Panc1 (cell line): ENCODE results near the gene SMIM21. TPM values are rescaled to one million over a fixed set of nuclear protein-coding genes. Genes with fewer than 3 reads are reported as not detected.

ENCODE experiments used
- ATAC-seq: fragments of 200-7000 bp; cut with Tn5 transposase; 2 replicates; pipeline ENCODE4 v1.9.1; 2020; ENCODE audit warnings: mild to moderate bottlenecking, moderate library complexity
- BruUV-seq: library from RNA; stranded (reverse); fragments of 400-500 nt; replicated peaks from 2 replicates; lab custom pipeline; 2021; lab: Mats Ljungman, UMichigan
- CTCF ChIA-PET: fragments of 300-600 bp; sonication (Branson Sonifier 250); formaldehyde crosslinking; loops from one replicate; lab custom pipeline; 2022; ENCODE audit warnings: antibody characterized with exemption; lab: Charles Lee
- POLR2A ChIA-PET: fragments of 300-600 bp; sonication (Branson Sonifier 250); formaldehyde crosslinking; loops from one replicate; lab custom pipeline; 2022; ENCODE audit warnings: antibody characterized with exemption; lab: Charles Lee
- DNase-seq: peaks from one replicate; pipeline ENCODE4 v3.0.0-alpha.2; 2010; ENCODE audit warnings: low read depth, low spot score
- H3K27ac ChIP-seq: 2 replicates; pipeline ENCODE4 v1.5.1; 2011; ENCODE audit warnings: mild to moderate bottlenecking, low read length, inconsistent platforms
- H3K27me3 ChIP-seq: fragments of 200-500 bp; sonication (Bioruptor generic); 2 replicates; pipeline ENCODE4 v1.6.0; 2014; ENCODE audit warnings: low read length, inconsistent platforms; ENCODE audit not compliant: control insufficient read depth, insufficient read depth
- H3K36me3 ChIP-seq: fragments of 200-500 bp; sonication (Bioruptor generic); 2 replicates; pipeline ENCODE4 v1.5.1; 2014; ENCODE audit warnings: inconsistent platforms, mild to moderate bottlenecking, low read length, moderate library complexity; ENCODE audit not compliant: control insufficient read depth, insufficient read depth
- H3K4me1 ChIP-seq: 2 replicates; pipeline ENCODE4 v1.5.1; 2011; ENCODE audit warnings: inconsistent platforms, mild to moderate bottlenecking, low read length, moderate library complexity; ENCODE audit not compliant: control insufficient read depth, insufficient read depth
- H3K4me3 ChIP-seq, 2 experiments: 2 replicates each; pipeline ENCODE4 v1.5.1; 2011 to 2012; ENCODE audit warnings: low read depth in 2 of 2, low read length in 2 of 2, mild to moderate bottlenecking in 2 of 2, inconsistent platforms in 1 of 2, moderate library complexity in 1 of 2
- H3K9me3 ChIP-seq: fragments of 200-500 bp; sonication (Bioruptor generic); 2 replicates; pipeline ENCODE4 v1.5.1; 2014; ENCODE audit warnings: low read depth, mild to moderate bottlenecking, inconsistent platforms, low read length, moderate library complexity; ENCODE audit not compliant: control insufficient read depth, insufficient read depth
- POLR2AphosphoS5 ChIP-seq: IDR thresholded peaks from 2 replicates; pipeline ENCODE4 v1.6.1; 2012; ENCODE audit warnings: mild to moderate bottlenecking, low read depth, low read length, moderate library complexity
- SIN3A ChIP-seq: IDR thresholded peaks from 2 replicates; pipeline ENCODE4 v1.6.1; 2012; ENCODE audit warnings: low read depth, mild to moderate bottlenecking, low read length, moderate library complexity, borderline replicate concordance; ENCODE audit not compliant: insufficient read depth
- TCF7L2 ChIP-seq: IDR thresholded peaks from 2 replicates; pipeline ENCODE4 v1.6.1; 2011; ENCODE audit warnings: mild to moderate bottlenecking, low read depth, low read length, inconsistent platforms
- in situ Hi-C: cut with HindIII; loops from 2 replicates; pipeline ENCODE4 v1.10.0; 2016; ENCODE audit warnings: low sequenced_read_pairs, low pct_unique_long_range_greater_than_20kb
- intact Hi-C: fragments of 100-400 bp; cut with micrococcal nuclease; formaldehyde crosslinking; loops from one replicate; pipeline ENCODE4 v1.10.0; 2022; ENCODE audit not compliant: unreplicated experiment
- total RNA-seq: library from RNA; stranded (reverse); gene quantifications from one replicate; pipeline ENCODE4 v1.2.1, GENCODE V29; 2021; ENCODE audit not compliant: unreplicated experiment
- TF ChIP-seq, protein P1 (sequence below), 2 experiments: IDR thresholded peaks; 2 replicates each; pipeline ENCODE4 v1.6.1; 2011 to 2012; ENCODE audit warnings: low read depth in 2 of 2, control low read depth in 1 of 2, low read length in 1 of 2, mild to moderate bottlenecking in 1 of 2, moderate library complexity in 1 of 2; ENCODE audit not compliant: insufficient read depth in 1 of 2
- TF ChIP-seq, protein P2 (sequence below): fragments of 450-650 bp; IDR thresholded peaks from 2 replicates; pipeline ENCODE4 v1.5.1; 2017; ENCODE audit warnings: mild to moderate bottlenecking

SMIM21 gene
- total RNA-seq, 1 experiment from 2014 or later = not detected

DNA sequence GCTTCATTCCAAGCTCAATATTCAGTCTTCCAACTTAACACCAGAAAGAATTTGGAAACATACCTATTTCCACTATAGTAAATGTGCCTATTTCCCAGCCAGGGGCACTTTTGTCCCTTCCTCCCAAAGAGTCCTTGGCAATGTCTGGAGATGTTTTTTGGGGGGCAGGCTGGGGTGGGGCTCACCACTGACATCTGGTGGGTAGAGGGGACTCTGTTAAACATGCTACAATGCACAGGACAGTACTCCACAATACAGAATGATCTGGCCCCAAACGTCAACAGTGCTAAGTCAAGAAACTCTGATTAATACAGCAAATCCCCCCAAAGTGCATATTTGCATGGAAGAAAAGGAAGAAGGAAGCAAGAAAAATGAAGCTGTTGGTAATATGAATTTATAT, 61.7 kb downstream of the SMIM21 start:
- H3K27me3 ChIP-seq = no peaks in the 10 kb centered on the region
- ChIA-PET CTCF (no interaction called here), POLR2A (no interaction called here)
- H3K27ac ChIP-seq = no peak overlapping the region
- H3K4me3 ChIP-seq = no peak overlapping the region
- no peaks in the 10 kb centered on the region for H3K4me1 ChIP-seq
- BruUV-seq = no TSS peak
- DNase-seq (no peak), ATAC-seq (no peak)
- H3K9me3 ChIP-seq = no peaks in the 10 kb centered on the region
- TF ChIP-seq SIN3A (no peak), TCF7L2 (no peak), POLR2AphosphoS5 (no peak)
- TF ChIP-seq, protein P1, sequence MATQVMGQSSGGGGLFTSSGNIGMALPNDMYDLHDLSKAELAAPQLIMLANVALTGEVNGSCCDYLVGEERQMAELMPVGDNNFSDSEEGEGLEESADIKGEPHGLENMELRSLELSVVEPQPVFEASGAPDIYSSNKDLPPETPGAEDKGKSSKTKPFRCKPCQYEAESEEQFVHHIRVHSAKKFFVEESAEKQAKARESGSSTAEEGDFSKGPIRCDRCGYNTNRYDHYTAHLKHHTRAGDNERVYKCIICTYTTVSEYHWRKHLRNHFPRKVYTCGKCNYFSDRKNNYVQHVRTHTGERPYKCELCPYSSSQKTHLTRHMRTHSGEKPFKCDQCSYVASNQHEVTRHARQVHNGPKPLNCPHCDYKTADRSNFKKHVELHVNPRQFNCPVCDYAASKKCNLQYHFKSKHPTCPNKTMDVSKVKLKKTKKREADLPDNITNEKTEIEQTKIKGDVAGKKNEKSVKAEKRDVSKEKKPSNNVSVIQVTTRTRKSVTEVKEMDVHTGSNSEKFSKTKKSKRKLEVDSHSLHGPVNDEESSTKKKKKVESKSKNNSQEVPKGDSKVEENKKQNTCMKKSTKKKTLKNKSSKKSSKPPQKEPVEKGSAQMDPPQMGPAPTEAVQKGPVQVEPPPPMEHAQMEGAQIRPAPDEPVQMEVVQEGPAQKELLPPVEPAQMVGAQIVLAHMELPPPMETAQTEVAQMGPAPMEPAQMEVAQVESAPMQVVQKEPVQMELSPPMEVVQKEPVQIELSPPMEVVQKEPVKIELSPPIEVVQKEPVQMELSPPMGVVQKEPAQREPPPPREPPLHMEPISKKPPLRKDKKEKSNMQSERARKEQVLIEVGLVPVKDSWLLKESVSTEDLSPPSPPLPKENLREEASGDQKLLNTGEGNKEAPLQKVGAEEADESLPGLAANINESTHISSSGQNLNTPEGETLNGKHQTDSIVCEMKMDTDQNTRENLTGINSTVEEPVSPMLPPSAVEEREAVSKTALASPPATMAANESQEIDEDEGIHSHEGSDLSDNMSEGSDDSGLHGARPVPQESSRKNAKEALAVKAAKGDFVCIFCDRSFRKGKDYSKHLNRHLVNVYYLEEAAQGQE (IDR thresholded peaks at IDR 0.05; ENCODE audit: insufficient read depth in 1 of 2, low read depth in 2 of 2, low read length in 1 of 2) = no peak
- TF ChIP-seq, protein P2, sequence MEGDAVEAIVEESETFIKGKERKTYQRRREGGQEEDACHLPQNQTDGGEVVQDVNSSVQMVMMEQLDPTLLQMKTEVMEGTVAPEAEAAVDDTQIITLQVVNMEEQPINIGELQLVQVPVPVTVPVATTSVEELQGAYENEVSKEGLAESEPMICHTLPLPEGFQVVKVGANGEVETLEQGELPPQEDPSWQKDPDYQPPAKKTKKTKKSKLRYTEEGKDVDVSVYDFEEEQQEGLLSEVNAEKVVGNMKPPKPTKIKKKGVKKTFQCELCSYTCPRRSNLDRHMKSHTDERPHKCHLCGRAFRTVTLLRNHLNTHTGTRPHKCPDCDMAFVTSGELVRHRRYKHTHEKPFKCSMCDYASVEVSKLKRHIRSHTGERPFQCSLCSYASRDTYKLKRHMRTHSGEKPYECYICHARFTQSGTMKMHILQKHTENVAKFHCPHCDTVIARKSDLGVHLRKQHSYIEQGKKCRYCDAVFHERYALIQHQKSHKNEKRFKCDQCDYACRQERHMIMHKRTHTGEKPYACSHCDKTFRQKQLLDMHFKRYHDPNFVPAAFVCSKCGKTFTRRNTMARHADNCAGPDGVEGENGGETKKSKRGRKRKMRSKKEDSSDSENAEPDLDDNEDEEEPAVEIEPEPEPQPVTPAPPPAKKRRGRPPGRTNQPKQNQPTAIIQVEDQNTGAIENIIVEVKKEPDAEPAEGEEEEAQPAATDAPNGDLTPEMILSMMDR = no peak
- in situ Hi-C loops (no loop called here), intact Hi-C loops (no loop called here)
- no peaks in the 10 kb centered on the region for H3K36me3 ChIP-seq

DNA sequence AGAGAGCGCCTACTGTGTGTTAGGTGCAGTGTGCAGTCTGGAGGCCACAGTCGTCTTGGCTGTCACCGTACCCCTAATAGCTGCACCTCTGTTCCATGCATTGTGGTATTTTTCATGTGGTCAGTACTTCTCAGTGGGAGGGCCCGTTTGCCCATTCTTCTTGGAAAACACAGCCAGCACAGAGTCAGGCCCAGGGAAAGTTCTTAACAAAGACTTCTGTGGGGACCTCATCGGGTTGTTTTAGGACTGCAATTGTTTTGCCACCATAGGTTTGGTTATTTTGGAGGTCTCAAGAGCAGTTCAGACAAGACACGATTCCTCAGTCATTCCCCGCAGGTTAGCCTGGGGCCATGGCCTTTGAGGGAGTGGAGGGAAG, 62.3 kb downstream of the SMIM21 start:
- H3K36me3 ChIP-seq = no peaks in the 10 kb centered on the region
- CTCF ChIA-PET = no interaction called here
- H3K27me3 ChIP-seq = no peaks in the 10 kb centered on the region
- no peak overlapping the region for H3K27ac ChIP-seq
- no peaks in the 10 kb centered on the region for H3K9me3 ChIP-seq
- TF ChIP-seq, protein P1 (IDR thresholded peaks at IDR 0.05; ENCODE audit: insufficient read depth in 1 of 2, low read depth in 2 of 2, low read length in 1 of 2) = no peak
- TF ChIP-seq, protein P2 = no peak
- TF ChIP-seq SIN3A = no peak
- TF ChIP-seq POLR2AphosphoS5 = no peak
- no peak for TF ChIP-seq TCF7L2
- no peak for DNase-seq
- in situ Hi-C loops (no loop called here), intact Hi-C loops (no loop called here)
- BruUV-seq = no TSS peak
- no peak overlapping the region for H3K4me3 ChIP-seq
- POLR2A ChIA-PET = no interaction called here
- H3K4me1 ChIP-seq = no peaks in the 10 kb centered on the region
- ATAC-seq = no peak
